MM.1S (cell line): Measurements from ENCODE around the gene GALNT9.

Source experiments
- EZH2 ChIP-seq: fragments of 300-600 bp; sonication (generic); optimal IDR thresholded peaks from 2 replicates; pipeline ENCODE3; 2017; ENCODE audit warnings: low read depth, mild to moderate bottlenecking, antibody characterized with exemption, low read length, mixed read lengths
- TF ChIP-seq, protein P1 (sequence below): fragments of 300-600 bp; sonication (generic); IDR thresholded peaks from 2 replicates; pipeline ENCODE4 v1.5.1; 2016; ENCODE audit warnings: antibody characterized with exemption, low read length, mixed read lengths

DNA sequence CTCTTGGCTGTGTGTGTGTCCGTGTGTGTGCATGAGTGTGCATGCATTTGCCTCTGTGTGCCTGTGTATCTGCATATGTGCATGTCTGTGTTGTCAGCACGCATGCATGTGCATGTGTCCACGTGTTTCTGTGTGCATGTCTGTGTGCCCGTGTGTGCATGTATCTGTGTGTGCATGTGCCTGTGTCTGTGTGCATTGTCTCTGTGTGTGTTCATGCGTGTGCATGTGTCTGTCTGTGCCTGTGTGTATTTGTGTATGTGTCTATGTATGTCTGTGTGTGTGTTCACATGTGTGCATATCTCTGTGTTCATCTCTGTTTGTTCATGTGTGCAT lies 1.1 kb upstream of the GALNT9 start:
- TF ChIP-seq, protein P1, sequence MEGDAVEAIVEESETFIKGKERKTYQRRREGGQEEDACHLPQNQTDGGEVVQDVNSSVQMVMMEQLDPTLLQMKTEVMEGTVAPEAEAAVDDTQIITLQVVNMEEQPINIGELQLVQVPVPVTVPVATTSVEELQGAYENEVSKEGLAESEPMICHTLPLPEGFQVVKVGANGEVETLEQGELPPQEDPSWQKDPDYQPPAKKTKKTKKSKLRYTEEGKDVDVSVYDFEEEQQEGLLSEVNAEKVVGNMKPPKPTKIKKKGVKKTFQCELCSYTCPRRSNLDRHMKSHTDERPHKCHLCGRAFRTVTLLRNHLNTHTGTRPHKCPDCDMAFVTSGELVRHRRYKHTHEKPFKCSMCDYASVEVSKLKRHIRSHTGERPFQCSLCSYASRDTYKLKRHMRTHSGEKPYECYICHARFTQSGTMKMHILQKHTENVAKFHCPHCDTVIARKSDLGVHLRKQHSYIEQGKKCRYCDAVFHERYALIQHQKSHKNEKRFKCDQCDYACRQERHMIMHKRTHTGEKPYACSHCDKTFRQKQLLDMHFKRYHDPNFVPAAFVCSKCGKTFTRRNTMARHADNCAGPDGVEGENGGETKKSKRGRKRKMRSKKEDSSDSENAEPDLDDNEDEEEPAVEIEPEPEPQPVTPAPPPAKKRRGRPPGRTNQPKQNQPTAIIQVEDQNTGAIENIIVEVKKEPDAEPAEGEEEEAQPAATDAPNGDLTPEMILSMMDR: no peak
- TF ChIP-seq EZH2: no peak
